HCT116 (cell line): ENCODE measurements around the gene HCRT. TPM values are rescaled to one million over a fixed set of nuclear protein-coding genes. Genes with fewer than 3 reads are reported as not detected.
A peak's percentile ranks its signal among the peaks of the same experiment; 100 is the strongest.

Experiments used
- ATAC-seq: fragments of 200-7000 bp; cut with Tn5 transposase; 2 replicates; pipeline ENCODE4 v1.9.1; 2020; ENCODE audit warnings: mild to moderate bottlenecking, moderate library complexity
- BruUV-seq: library from RNA; stranded (reverse); fragments of 400-500 nt; replicated peaks from 2 replicates; lab custom pipeline; 2021; lab: Mats Ljungman, UMichigan
- CTCF ChIA-PET: fragments of 300-600 bp; sonication (Branson Sonifier 250); formaldehyde crosslinking; loops from one replicate; lab custom pipeline; 2021; ENCODE audit warnings: antibody characterized with exemption; lab: Charles Lee
- POLR2A ChIA-PET: fragments of 300-600, 350-600 bp; sonication (Branson Sonifier 250); formaldehyde crosslinking; loops from one replicate; lab custom pipeline; 2021; ENCODE audit warnings: antibody characterized with exemption; lab: Charles Lee
- RAD21 ChIA-PET, 2 experiments: fragments of 300-600 bp; sonication (Branson Sonifier 250); formaldehyde crosslinking; loops; one replicate each; lab custom pipeline; 2023; ENCODE audit warnings: low total read pairs in 2 of 2; ENCODE audit not compliant: uncharacterized antibody in 2 of 2, unreplicated experiment in 2 of 2, low non-redundant PET in 1 of 2; lab: Charles Lee
- DNase-seq: peaks from one replicate; pipeline ENCODE4 v3.0.0-alpha.2; 2010; ENCODE audit warnings: low read depth, low spot score
- H2AFZ ChIP-seq: fragments of 200-600 bp; shearing (Covaris generic), sonication (generic); 2 replicates; pipeline ENCODE4 v1.6.1; 2017; ENCODE audit warnings: low read depth, mixed run types, mixed read lengths, antibody characterized with exemption, low read length; ENCODE audit not compliant: poor library complexity, severe bottlenecking
- H3K27ac ChIP-seq: 2 replicates; pipeline ENCODE4 v1.5.1; 2012; ENCODE audit warnings: low read depth, low read length
- H3K27me3 ChIP-seq: fragments of 200-600 bp; sonication (generic); 2 replicates; pipeline ENCODE4 v1.6.1; 2016; ENCODE audit warnings: mixed run types, low read length, mixed read lengths; ENCODE audit not compliant: insufficient read depth
- H3K36me3 ChIP-seq, 2 experiments: fragments of 200-500 bp in 1 of 2; fragments of 200-600 bp in 1 of 2; sonication (Bioruptor generic) in 1 of 2; sonication (generic) in 1 of 2; 2 replicates each; pipeline versions ENCODE4 v1.5.1 to v1.6.1; 2014 to 2016; ENCODE audit warnings: low read length in 2 of 2, inconsistent platforms in 1 of 2, mixed read lengths in 1 of 2, mixed run types in 1 of 2; ENCODE audit not compliant: insufficient read depth in 2 of 2, control insufficient read depth in 1 of 2
- H3K4me1 ChIP-seq, 2 experiments: fragments of 200-600 bp in 1 of 2; sonication (generic) in 1 of 2; 2 replicates each; pipeline versions ENCODE4 v1.5.1 to v1.6.1; 2012 to 2017; ENCODE audit warnings: low read length in 2 of 2, inconsistent platforms in 1 of 2, mild to moderate bottlenecking in 1 of 2, mixed read lengths in 1 of 2, mixed run types in 1 of 2, moderate library complexity in 1 of 2; ENCODE audit not compliant: insufficient read depth in 2 of 2, control insufficient read depth in 1 of 2
- H3K4me2 ChIP-seq: fragments of 200-600 bp; sonication (generic); 2 replicates; pipeline ENCODE4 v1.6.1; 2017; ENCODE audit warnings: mixed run types, low read length, mixed read lengths
- H3K4me3 ChIP-seq, 2 experiments: fragments of 200-600 bp in 1 of 2; sonication (generic) in 1 of 2; replicated peaks in 1 of 2; 2 replicates each; pipeline ENCODE4 v1.5.1; 2011 to 2016; ENCODE audit warnings: low read length in 2 of 2, control low read depth in 1 of 2, low read depth in 1 of 2, mild to moderate bottlenecking in 1 of 2, mixed read lengths in 1 of 2, mixed run types in 1 of 2
- H3K79me2 ChIP-seq: fragments of 200-600 bp; sonication (generic); 2 replicates; pipeline ENCODE4 v1.6.1; 2017; ENCODE audit warnings: mild to moderate bottlenecking, mixed run types, low read length, moderate library complexity, mixed read lengths; ENCODE audit not compliant: insufficient read depth
- H3K9ac ChIP-seq: fragments of 200-600 bp; sonication (generic); 2 replicates; pipeline ENCODE4 v1.6.1; 2016; ENCODE audit warnings: low read length, mixed read lengths
- H3K9me2 ChIP-seq: fragments of 200-600 bp; sonication (generic), shearing (Covaris generic); 2 replicates; pipeline ENCODE4 v1.6.1; 2017; ENCODE audit warnings: mixed run types, mild to moderate bottlenecking, moderate library complexity; ENCODE audit not compliant: insufficient read depth
- H3K9me3 ChIP-seq, 2 experiments: fragments of 200-500 bp in 1 of 2; fragments of 200-600 bp in 1 of 2; sonication (Bioruptor generic) in 1 of 2; sonication (generic) in 1 of 2; 2 replicates each; pipeline ENCODE4 v1.6.1; 2014 to 2017; ENCODE audit warnings: low read length in 2 of 2, mixed read lengths in 2 of 2, inconsistent platforms in 1 of 2, low read depth in 1 of 2, mild to moderate bottlenecking in 1 of 2, mixed run types in 1 of 2, moderate library complexity in 1 of 2; ENCODE audit not compliant: control insufficient read depth in 1 of 2, insufficient read depth in 1 of 2
- H4K20me1 ChIP-seq: fragments of 200-600 bp; sonication (generic), shearing (Covaris generic); 2 replicates; pipeline ENCODE4 v1.6.1; 2017; ENCODE audit warnings: mixed run types, mild to moderate bottlenecking, moderate library complexity; ENCODE audit not compliant: insufficient read depth
- CBX3 ChIP-seq: IDR thresholded peaks from 2 replicates; pipeline ENCODE4 v1.6.1; 2012; ENCODE audit warnings: low read depth
- CTCF ChIP-seq, 3 experiments: fragments of 200-600 bp in 1 of 3; sonication (generic) in 1 of 3; IDR thresholded peaks in 2 of 3; conservative IDR thresholded peaks in 1 of 3; 2 replicates each; pipeline ENCODE4 v1.5.1; 2012 to 2017; ENCODE audit warnings: low read depth in 2 of 3, low read length in 2 of 3, antibody characterized with exemption in 1 of 3, borderline replicate concordance in 1 of 3, control low read depth in 1 of 3, mild to moderate bottlenecking in 1 of 3, mixed read lengths in 1 of 3, mixed run types in 1 of 3, moderate library complexity in 1 of 3; ENCODE audit not compliant: insufficient read depth in 1 of 3
- EGR1 ChIP-seq: IDR thresholded peaks from 2 replicates; pipeline ENCODE4 v1.6.1; 2012; ENCODE audit warnings: low read depth
- ELF1 ChIP-seq: IDR thresholded peaks from 2 replicates; pipeline ENCODE4 v1.6.1; 2012; ENCODE audit warnings: low read depth, borderline replicate concordance
- EZH2 ChIP-seq: fragments of 200-600 bp; sonication (generic); IDR thresholded peaks from 2 replicates; pipeline ENCODE4 v1.6.1; 2017; ENCODE audit warnings: antibody characterized with exemption, mixed run types
- FOSL1 ChIP-seq: IDR thresholded peaks from 2 replicates; pipeline ENCODE4 v1.6.1; 2012; ENCODE audit warnings: low read depth
- JUND ChIP-seq: IDR thresholded peaks from 2 replicates; pipeline ENCODE4 v1.6.1; 2012
- MAX ChIP-seq: IDR thresholded peaks from 2 replicates; pipeline ENCODE4 v1.6.1; 2012
- POLR2A ChIP-seq: IDR thresholded peaks from 2 replicates; pipeline ENCODE4 v1.7.0; 2011; ENCODE audit warnings: borderline replicate concordance; ENCODE audit not compliant: insufficient read depth, insufficient read length; ENCODE audit errors: extremely low read depth
- POLR2AphosphoS5 ChIP-seq: IDR thresholded peaks from 2 replicates; pipeline ENCODE4 v1.6.1; 2011; ENCODE audit warnings: mild to moderate bottlenecking, low read depth, low read length, moderate library complexity
- RAD21 ChIP-seq: IDR thresholded peaks from 2 replicates; pipeline ENCODE4 v1.6.1; 2012; ENCODE audit warnings: low read depth, mild to moderate bottlenecking
- REST ChIP-seq: IDR thresholded peaks from 2 replicates; pipeline ENCODE4 v1.6.1; 2012; ENCODE audit warnings: low read depth
- SIN3A ChIP-seq: IDR thresholded peaks from 2 replicates; pipeline ENCODE4 v1.6.1; 2012; ENCODE audit warnings: low read depth
- SP1 ChIP-seq: IDR thresholded peaks from 2 replicates; pipeline ENCODE4 v1.6.1; 2012; ENCODE audit warnings: low read depth
- SRF ChIP-seq: IDR thresholded peaks from 2 replicates; pipeline ENCODE4 v1.6.1; 2012; ENCODE audit warnings: low read depth
- YY1 ChIP-seq: IDR thresholded peaks from 2 replicates; pipeline ENCODE4 v1.6.1; 2011; ENCODE audit warnings: low read length, low read depth, moderate library complexity, mild to moderate bottlenecking; ENCODE audit not compliant: insufficient replicate concordance; ENCODE audit errors: extremely low read depth
- ZBTB33 ChIP-seq: IDR thresholded peaks from 2 replicates; pipeline ENCODE4 v1.6.1; 2011; ENCODE audit warnings: mild to moderate bottlenecking, low read length, moderate library complexity; ENCODE audit not compliant: insufficient replicate concordance; ENCODE audit errors: extremely low read depth
- ZFX ChIP-seq: fragments of 450-650 bp; IDR thresholded peaks from 2 replicates; pipeline ENCODE4 v1.6.1; 2017
- ZNF274 ChIP-seq: fragments of 200-500 bp; sonication (Bioruptor generic); IDR thresholded peaks from 2 replicates; pipeline ENCODE4 v1.6.1; 2014; ENCODE audit warnings: mild to moderate bottlenecking, low read depth, low read length, inconsistent platforms
- intact Hi-C: fragments of 100-400 bp; cut with micrococcal nuclease; formaldehyde crosslinking; loops from 2 replicates; pipeline ENCODE4 v1.10.0; 2022
- total RNA-seq: library from RNA; stranded (reverse); gene quantifications from one replicate; pipeline ENCODE4 v1.2.1, GENCODE V29; 2021; ENCODE audit not compliant: unreplicated experiment

HCRT gene
- total RNA-seq, 1 experiment from 2014 or later, result not detected

- 0 out of 4 replicates have a peak overlapping the region, but pooled peaks of 1 of the 2 experiments have one; percentile 73 for H3K4me3 ChIP-seq
- H3K9ac ChIP-seq, result no peak overlapping the region
- TF ChIP-seq FOSL1 (no peak), RAD21 (no peak), SRF (no peak), ZBTB33 (no peak), ZNF274 (no peak), SIN3A (no peak), EZH2 (no peak), EGR1 (no peak), POLR2A (no peak), ZFX (no peak), ELF1 (no peak), CTCF (IDR thresholded peaks at IDR 0.05 in 2 of 3, conservative IDR thresholded peaks at IDR 0.05 in 1 of 3; ENCODE audit: borderline replicate concordance in 1 of 3, insufficient read depth in 1 of 3, low read depth in 2 of 3, low read length in 2 of 3) (no peak), MAX (no peak), POLR2AphosphoS5 (no peak), SP1 (no peak), JUND (no peak), YY1 (no peak), REST (no peak), CBX3 (no peak)
- H3K27me3 ChIP-seq, result no peaks in the 10 kb centered on the region
- no peaks in the 10 kb centered on the region for H3K36me3 ChIP-seq
- H3K9me3 ChIP-seq, result no peaks in the 10 kb centered on the region
- H3K79me2 ChIP-seq, result no peaks in the 10 kb centered on the region
- CTCF ChIA-PET, result no interaction called here
- no peak for ATAC-seq
- peaks cover 8 to 15% of the 10 kb centered on the region in 2 experiments; a peak in 3 of 4 replicates for H3K4me1 ChIP-seq
- intact Hi-C loops, result no loop called here
- H4K20me1 ChIP-seq, result no peaks in the 10 kb centered on the region
- no peak for DNase-seq
- no peak overlapping the region for H2AFZ ChIP-seq
- H3K9me2 ChIP-seq, result no peaks in the 10 kb centered on the region
- BruUV-seq, result no TSS peak
- RAD21 ChIA-PET, result no interaction called here
- H3K27ac ChIP-seq, result peak overlapping the region; percentile 10; the same call in 1 of the 2 replicates
- peak overlapping the region; percentile 91 for H3K4me2 ChIP-seq
- POLR2A ChIA-PET, result no interaction called here
Measured at GRCh38 chr17:42192189-42193126, 7.2 kb upstream of the HCRT start.
